ENCODE data around the gene ATP9B. TPM values are rescaled to one million over a fixed set of nuclear protein-coding genes. Genes with fewer than 3 reads are reported as not detected.

ATP9B gene
- total RNA-seq, 1 donor: 35.4 TPM

- peak; percentile 73 for DNase-seq (ENCODE audit: low read depth)
- TF ChIP-seq, protein P1, sequence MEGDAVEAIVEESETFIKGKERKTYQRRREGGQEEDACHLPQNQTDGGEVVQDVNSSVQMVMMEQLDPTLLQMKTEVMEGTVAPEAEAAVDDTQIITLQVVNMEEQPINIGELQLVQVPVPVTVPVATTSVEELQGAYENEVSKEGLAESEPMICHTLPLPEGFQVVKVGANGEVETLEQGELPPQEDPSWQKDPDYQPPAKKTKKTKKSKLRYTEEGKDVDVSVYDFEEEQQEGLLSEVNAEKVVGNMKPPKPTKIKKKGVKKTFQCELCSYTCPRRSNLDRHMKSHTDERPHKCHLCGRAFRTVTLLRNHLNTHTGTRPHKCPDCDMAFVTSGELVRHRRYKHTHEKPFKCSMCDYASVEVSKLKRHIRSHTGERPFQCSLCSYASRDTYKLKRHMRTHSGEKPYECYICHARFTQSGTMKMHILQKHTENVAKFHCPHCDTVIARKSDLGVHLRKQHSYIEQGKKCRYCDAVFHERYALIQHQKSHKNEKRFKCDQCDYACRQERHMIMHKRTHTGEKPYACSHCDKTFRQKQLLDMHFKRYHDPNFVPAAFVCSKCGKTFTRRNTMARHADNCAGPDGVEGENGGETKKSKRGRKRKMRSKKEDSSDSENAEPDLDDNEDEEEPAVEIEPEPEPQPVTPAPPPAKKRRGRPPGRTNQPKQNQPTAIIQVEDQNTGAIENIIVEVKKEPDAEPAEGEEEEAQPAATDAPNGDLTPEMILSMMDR (IDR thresholded peaks at IDR 0.05; ENCODE audit: insufficient read depth, low read depth, low read length): no peak
- H3K4me3 ChIP-seq (ENCODE audit: low read depth, low read length): peak overlapping the region; percentile 38
Measured at GRCh38 chr18:79394534-79395307, 325.5 kb downstream of the ATP9B start.

- no peak for DNase-seq (ENCODE audit: low read depth)
- TF ChIP-seq, protein P1 (IDR thresholded peaks at IDR 0.05; ENCODE audit: insufficient read depth, low read depth, low read length): no peak
- H3K4me3 ChIP-seq (ENCODE audit: low read depth, low read length): peak overlapping the region; percentile 38
Measured at GRCh38 chr18:79395308-79395640, 326.1 kb downstream of the ATP9B start.

GRCh38 chr18:79395761-79396404 lies 326.7 kb downstream of the ATP9B start, which contains the start of gene NFATC1:
Gene NFATC1, plus strand, starts transcription at chr18:79395930. Its CDS starts 295 bp downstream, at chr18:79396225.
- TF ChIP-seq, protein P1 (IDR thresholded peaks at IDR 0.05; ENCODE audit: insufficient read depth, low read depth, low read length): no peak
- DNase-seq (ENCODE audit: low read depth): peak; percentile 82
- peak within 1 kb of the TSS; percentile 54 for H3K4me3 ChIP-seq (ENCODE audit: low read depth, low read length)

DNA sequence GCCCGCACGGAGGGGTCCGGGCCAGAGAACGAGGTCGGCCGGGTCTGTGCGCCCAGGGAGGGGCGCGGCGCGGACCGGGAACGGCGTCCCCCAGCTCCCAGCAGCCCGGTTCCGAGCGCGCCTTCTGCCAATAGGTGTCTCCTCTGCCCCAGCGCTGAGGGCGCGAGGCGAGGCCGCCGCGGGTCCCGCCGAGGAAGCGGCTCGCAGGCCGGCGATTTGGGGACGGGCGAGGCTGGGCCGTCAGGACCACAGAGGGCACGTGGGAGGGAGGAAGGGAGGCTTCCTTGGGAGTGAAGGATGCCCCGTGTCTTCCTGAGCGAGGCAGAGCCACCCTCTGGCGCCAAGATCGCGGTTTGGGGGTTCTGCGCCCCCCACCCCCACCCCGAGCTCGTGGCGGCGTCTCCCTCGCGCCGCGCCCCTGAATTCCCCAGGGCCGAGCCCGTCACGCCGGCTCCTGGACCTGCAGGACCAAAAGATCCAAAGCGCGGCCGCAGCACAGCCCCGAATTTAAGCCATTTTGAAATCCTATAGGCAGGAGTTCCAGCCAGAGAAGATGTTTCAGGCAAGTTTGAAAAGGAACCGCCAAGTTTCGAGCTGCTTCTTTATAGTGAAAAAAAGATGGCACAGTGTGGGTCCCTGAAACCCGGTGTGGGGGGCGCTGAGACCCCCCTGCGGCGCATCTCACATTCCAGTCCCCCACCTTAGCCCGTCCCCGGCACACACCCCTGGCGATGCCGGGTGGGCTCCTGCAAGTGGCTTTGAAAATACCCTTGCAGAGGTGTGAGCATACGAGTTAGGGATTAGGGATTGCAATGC lies 327.4 kb downstream of the ATP9B start:
- peak overlapping the region; percentile 54 for H3K4me3 ChIP-seq (ENCODE audit: low read depth, low read length)
- peak; percentile 55 for DNase-seq (ENCODE audit: low read depth)
- TF ChIP-seq, protein P1 (IDR thresholded peaks at IDR 0.05; ENCODE audit: insufficient read depth, low read depth, low read length): no peak

DNA sequence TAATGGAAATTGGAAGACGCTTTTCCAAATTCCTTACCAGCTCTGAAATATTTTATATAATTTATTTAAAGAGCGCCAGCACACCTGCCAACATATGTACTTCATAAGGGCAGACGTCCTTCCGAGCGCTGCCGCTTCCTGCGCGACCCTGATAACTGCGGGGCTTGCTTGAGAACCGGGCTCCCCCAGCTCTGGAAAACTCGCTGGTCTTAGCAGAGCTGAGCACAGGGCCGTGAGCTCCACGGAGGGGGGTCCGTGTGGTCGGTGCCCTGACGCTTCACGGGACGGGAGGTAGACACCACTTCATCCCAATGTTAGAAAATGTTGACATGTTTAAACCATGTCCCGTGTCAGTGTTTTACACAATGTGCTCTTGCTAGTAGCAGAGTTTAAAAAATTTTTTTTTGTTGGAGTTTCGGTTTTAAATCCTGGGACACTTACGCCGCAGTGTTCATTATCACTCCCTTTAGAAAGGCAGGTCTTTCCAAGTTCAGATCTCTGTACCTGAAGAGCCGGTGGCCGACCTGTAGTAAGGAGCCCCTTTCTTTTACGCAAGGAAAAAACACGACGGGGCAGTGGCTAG lies 328.1 kb downstream of the ATP9B start:
- DNase-seq (ENCODE audit: low read depth): no peak
- no peak overlapping the region for H3K4me3 ChIP-seq (ENCODE audit: low read depth, low read length)
- TF ChIP-seq, protein P1 (IDR thresholded peaks at IDR 0.05; ENCODE audit: insufficient read depth, low read depth, low read length): no peak

Data from fibroblast of villous mesenchyme (primary cell).